HL-60 (cell line): ENCODE data around the gene PMEPA1.

Experiments used
- GABPA ChIP-seq: IDR thresholded peaks from 2 replicates; pipeline ENCODE4 v1.6.1; 2012; ENCODE audit warnings: low read depth
- POLR2AphosphoS5 ChIP-seq: IDR thresholded peaks from 2 replicates; pipeline ENCODE4 v1.6.1; 2012; ENCODE audit warnings: low read depth
- TF ChIP-seq, protein P1 (sequence below): IDR thresholded peaks from one replicate; pipeline ENCODE4 v1.5.1; 2011; ENCODE audit warnings: low read length, control low read depth, inconsistent platforms; ENCODE audit not compliant: insufficient read depth
- TF ChIP-seq, protein P2 (sequence below): IDR thresholded peaks from 2 replicates; pipeline ENCODE4 v1.6.1; 2012; ENCODE audit warnings: low read depth; ENCODE audit not compliant: insufficient replicate concordance

DNA sequence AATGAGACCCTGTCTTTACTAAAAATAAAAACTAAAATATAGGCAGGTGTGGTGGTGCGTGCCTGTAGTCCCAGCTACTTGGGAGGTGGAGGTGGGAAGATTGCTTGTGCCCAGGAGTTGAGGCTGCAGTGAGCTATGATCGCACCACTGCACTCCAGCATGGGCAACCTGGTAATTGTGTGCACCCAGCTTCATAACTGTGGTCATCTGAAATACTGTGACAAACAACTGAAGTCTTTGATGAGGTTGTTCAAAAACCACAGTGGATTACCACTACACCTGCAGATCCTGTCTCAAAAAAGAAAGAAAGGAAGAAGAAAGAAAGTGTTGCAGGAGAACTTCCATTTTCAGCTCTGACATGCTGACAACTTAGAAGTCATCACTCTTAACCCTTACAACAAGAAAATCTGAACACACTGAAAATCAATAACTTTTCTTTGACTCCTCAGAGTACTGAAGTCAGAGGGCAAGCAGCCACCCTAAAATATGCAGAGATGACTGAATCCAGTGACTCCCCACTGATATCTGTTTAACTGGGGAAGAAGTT lies 75.8 kb downstream of the PMEPA1 start:
- TF ChIP-seq GABPA, result no peak
- TF ChIP-seq, protein P1, sequence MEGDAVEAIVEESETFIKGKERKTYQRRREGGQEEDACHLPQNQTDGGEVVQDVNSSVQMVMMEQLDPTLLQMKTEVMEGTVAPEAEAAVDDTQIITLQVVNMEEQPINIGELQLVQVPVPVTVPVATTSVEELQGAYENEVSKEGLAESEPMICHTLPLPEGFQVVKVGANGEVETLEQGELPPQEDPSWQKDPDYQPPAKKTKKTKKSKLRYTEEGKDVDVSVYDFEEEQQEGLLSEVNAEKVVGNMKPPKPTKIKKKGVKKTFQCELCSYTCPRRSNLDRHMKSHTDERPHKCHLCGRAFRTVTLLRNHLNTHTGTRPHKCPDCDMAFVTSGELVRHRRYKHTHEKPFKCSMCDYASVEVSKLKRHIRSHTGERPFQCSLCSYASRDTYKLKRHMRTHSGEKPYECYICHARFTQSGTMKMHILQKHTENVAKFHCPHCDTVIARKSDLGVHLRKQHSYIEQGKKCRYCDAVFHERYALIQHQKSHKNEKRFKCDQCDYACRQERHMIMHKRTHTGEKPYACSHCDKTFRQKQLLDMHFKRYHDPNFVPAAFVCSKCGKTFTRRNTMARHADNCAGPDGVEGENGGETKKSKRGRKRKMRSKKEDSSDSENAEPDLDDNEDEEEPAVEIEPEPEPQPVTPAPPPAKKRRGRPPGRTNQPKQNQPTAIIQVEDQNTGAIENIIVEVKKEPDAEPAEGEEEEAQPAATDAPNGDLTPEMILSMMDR, result no peak
- TF ChIP-seq, protein P2, sequence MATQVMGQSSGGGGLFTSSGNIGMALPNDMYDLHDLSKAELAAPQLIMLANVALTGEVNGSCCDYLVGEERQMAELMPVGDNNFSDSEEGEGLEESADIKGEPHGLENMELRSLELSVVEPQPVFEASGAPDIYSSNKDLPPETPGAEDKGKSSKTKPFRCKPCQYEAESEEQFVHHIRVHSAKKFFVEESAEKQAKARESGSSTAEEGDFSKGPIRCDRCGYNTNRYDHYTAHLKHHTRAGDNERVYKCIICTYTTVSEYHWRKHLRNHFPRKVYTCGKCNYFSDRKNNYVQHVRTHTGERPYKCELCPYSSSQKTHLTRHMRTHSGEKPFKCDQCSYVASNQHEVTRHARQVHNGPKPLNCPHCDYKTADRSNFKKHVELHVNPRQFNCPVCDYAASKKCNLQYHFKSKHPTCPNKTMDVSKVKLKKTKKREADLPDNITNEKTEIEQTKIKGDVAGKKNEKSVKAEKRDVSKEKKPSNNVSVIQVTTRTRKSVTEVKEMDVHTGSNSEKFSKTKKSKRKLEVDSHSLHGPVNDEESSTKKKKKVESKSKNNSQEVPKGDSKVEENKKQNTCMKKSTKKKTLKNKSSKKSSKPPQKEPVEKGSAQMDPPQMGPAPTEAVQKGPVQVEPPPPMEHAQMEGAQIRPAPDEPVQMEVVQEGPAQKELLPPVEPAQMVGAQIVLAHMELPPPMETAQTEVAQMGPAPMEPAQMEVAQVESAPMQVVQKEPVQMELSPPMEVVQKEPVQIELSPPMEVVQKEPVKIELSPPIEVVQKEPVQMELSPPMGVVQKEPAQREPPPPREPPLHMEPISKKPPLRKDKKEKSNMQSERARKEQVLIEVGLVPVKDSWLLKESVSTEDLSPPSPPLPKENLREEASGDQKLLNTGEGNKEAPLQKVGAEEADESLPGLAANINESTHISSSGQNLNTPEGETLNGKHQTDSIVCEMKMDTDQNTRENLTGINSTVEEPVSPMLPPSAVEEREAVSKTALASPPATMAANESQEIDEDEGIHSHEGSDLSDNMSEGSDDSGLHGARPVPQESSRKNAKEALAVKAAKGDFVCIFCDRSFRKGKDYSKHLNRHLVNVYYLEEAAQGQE, result no peak
- no peak for TF ChIP-seq POLR2AphosphoS5
